ENCODE measurements around the gene BMAL1. TPM values are rescaled to one million over a fixed set of nuclear protein-coding genes. Genes with fewer than 3 reads are reported as not detected.

Gene BMAL1
- total and polyA plus RNA-seq, 2 donors from 2014 or later, result 9.2 to 20.6 TPM

- FAIRE-seq, result no peak
- intact Hi-C loops (cut with DNase I), result no loop called here
- H3K9me3 ChIP-seq (ENCODE audit: control insufficient read depth in 2 of 3, insufficient read depth in 1 of 3, low read length in 3 of 3), result no peaks in the 10 kb centered on the region
- H3K27ac ChIP-seq (ENCODE audit: low read depth in 2 of 2, low read length in 2 of 2), result no peak overlapping the region
- no peak for DNase-seq
- H3K4me3 ChIP-seq (ENCODE audit: low read length in 3 of 3), result no peak overlapping the region
- H3K36me3 ChIP-seq (ENCODE audit: control insufficient read depth in 2 of 3, insufficient read depth in 3 of 3, low read length in 3 of 3), result peaks cover 0 to 26% (median 13%) of the 10 kb centered on the region in 3 donors
- no peaks in the 10 kb centered on the region for H3K27me3 ChIP-seq (ENCODE audit: control insufficient read depth, insufficient read depth, low read length)
- TF ChIP-seq CTCF (IDR thresholded peaks at IDR 0.05; ENCODE audit: borderline replicate concordance, extremely low read depth, insufficient read depth), result no peak
- no peaks in the 10 kb centered on the region for H3K4me1 ChIP-seq (ENCODE audit: control insufficient read depth in 2 of 3, insufficient read depth in 2 of 3, low read depth in 1 of 3, low read length in 3 of 3)
- H3K9ac ChIP-seq (ENCODE audit: low read length in 3 of 3), result no peak overlapping the region
These were observed 79.6 kb downstream of the BMAL1 start for GRCh38 chr11:13357232-13357631.

GRCh38 chr11:13358596-13359270 lies 81.1 kb downstream of the BMAL1 start:
- Histone ChIP-seq H3K4me1 (ENCODE audit: control insufficient read depth in 2 of 3, insufficient read depth in 2 of 3, low read depth in 1 of 3, low read length in 3 of 3) (no peaks in the 10 kb centered on the region), H3K9me3 (ENCODE audit: control insufficient read depth in 2 of 3, insufficient read depth in 1 of 3, low read length in 3 of 3) (no peaks in the 10 kb centered on the region), H3K4me3 (ENCODE audit: low read length in 3 of 3) (no peak overlapping the region), H3K36me3 (ENCODE audit: control insufficient read depth in 2 of 3, insufficient read depth in 3 of 3, low read length in 3 of 3) (peaks cover 0 to 27% (median 19%) of the 10 kb centered on the region in 3 donors), H3K27me3 (ENCODE audit: control insufficient read depth, insufficient read depth, low read length) (no peaks in the 10 kb centered on the region), H3K9ac (ENCODE audit: low read length in 3 of 3) (no peak overlapping the region), H3K27ac (ENCODE audit: low read depth in 2 of 2, low read length in 2 of 2) (no peak overlapping the region)
- no peak for DNase-seq
- intact Hi-C loops (cut with DNase I), result no loop called here
- no peak for FAIRE-seq
- TF ChIP-seq CTCF (IDR thresholded peaks at IDR 0.05; ENCODE audit: borderline replicate concordance, extremely low read depth, insufficient read depth), result no peak

- no peak overlapping the region for H3K27ac ChIP-seq (ENCODE audit: low read depth in 2 of 2, low read length in 2 of 2)
- peaks cover 0 to 26% (median 24%) of the 10 kb centered on the region in 3 donors for H3K36me3 ChIP-seq (ENCODE audit: control insufficient read depth in 2 of 3, insufficient read depth in 3 of 3, low read length in 3 of 3)
- H3K9ac ChIP-seq (ENCODE audit: low read length in 3 of 3), result no peak overlapping the region
- TF ChIP-seq CTCF (IDR thresholded peaks at IDR 0.05; ENCODE audit: borderline replicate concordance, extremely low read depth, insufficient read depth), result no peak
- no peak for DNase-seq
- H3K9me3 ChIP-seq (ENCODE audit: control insufficient read depth in 2 of 3, insufficient read depth in 1 of 3, low read length in 3 of 3), result no peaks in the 10 kb centered on the region
- FAIRE-seq, result no peak
- intact Hi-C loops (cut with DNase I), result no loop called here
- H3K4me1 ChIP-seq (ENCODE audit: control insufficient read depth in 2 of 3, insufficient read depth in 2 of 3, low read depth in 1 of 3, low read length in 3 of 3), result no peaks in the 10 kb centered on the region
- no peaks in the 10 kb centered on the region for H3K27me3 ChIP-seq (ENCODE audit: control insufficient read depth, insufficient read depth, low read length)
- H3K4me3 ChIP-seq (ENCODE audit: low read length in 3 of 3), result no peak overlapping the region
These were observed 85.1 kb downstream of the BMAL1 start for GRCh38 chr11:13362596-13363109.

Measured in kidney (tissue), 14 donors.